NCI-H1436 (cell line): ENCODE measurements around the gene RAB5IF.
"Not testable (repeated sequence)": the region's sequence is repeated elsewhere in the genome, so short reads cannot be mapped to it uniquely, and the experiment has no call there.

Experiments used
- DNase-seq: peaks from one replicate; lab custom pipeline; 2025; lab: John Stamatoyannopoulos, UW

The RAB5IF gene

DNA sequence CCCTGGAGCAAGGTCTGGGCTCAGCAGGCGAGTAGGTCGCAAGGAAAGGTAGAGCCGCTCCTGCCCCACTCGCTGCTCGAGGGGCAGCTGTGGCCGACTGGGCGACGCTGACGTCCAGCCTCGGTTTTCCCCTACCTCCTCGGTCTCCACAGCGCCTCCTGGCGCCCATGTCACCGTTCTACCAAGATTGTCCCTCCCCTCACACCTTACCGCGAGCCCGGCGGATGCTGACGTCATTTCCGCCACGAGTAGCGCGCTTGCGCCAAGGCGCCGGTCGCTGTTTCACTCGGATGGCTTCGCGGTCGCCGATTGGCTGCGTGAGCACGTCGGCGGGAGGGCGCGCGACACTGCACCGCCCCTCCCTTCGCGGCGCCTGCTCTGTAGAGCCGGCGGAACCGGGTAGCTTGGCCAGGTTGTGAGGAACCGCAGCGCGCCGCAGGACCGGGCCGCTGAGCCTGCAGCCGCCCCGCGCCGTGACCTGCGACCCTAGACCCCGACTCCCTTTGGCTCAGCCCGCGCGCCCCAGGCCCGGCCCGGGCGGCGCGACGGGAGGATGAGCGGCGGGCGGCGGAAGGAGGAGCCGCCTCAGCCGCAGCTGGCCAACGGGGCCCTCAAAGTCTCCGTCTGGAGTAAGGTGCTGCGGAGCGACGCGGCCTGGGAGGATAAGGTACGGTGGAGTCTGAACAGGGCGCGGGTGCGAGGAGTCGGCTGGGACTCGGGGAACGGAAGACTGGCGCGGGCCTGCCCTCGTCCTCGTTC is at the start of gene RAB5IF:
Gene RAB5IF, plus strand, starts transcription at position 381 of the 759 bp plus-strand sequence. Its CDS starts 173 bp downstream, at position 554.
- peak; percentile 98 for DNase-seq

DNA sequence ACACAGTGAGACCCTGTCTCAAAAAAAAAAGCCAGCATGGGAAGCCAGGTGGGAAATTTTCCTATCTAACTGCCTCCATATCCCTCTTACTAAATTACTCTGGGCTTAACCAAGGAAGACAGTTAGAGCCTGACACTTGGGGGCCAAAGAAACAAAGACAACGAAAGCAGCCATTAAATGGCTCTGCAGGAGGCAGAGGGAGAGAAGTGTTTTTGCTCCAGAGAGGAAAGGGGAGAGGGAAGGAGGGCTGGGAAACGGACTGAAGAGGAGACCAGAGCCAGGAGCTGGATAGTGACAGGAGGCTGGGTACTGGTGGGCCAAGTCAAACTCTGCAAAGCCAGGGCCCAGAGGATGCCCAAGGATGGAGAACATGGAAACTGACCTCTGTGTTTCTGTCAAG is 42.9 kb upstream of the RAB5IF start:
- no peak for DNase-seq

DNA sequence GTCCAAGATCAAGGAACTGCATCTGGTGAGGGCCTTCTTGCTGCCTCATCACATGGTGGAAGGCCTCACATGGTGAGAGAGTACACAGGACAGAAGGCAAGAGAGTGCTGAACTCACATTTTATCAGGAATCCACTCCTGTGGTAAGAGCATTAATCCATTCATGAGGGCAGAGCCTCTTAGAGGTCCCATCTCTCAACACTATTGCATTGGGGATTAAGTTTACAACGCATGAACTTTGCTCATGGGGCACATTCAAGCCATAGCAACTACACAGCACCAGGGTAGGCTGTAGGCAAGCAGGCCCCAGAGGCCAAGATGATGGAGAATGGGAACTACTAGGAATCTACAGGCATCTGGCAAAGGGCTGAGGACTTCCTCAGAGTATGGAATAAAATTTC is 42.2 kb upstream of the RAB5IF start:
- no peak for DNase-seq

GRCh38 chr20:36564078-36564725 is 41.4 kb upstream of the RAB5IF start:
- not testable (repeated sequence) for DNase-seq

DNA sequence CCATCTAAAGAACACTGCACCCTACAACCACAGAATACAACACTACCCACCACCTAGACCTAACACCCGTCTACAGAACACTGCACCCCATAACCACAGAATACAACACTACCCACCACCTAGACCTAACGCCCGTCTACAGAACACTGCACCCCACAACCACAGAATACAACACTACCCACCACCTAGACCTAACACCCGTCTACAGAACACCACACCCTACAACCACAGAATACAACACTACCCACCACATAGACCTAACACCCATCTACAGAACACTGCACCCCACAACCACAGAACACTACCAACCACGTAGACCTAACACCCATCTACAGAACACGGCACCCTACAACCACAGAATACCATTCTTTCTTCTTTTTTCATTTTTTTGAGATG is 40.9 kb upstream of the RAB5IF start:
- not testable (repeated sequence) for DNase-seq

DNA sequence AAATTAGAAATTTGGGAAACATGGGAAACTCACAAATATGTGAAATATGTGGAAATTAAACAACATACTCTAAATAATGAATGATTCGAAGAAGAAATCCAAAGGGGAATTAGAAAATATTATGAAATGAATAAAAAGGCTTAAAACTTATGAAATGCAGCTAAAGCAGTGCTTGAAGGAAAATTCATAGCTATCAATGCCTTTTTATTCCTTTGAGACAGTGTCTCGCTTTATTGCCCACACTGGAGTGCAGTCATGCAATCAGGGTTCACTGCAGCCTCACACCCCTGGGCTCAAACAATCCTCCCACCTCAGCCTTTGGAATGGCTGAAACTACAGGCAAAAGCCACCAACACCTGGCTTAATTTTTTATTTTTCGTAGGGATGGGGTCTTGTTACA is 40.1 kb upstream of the RAB5IF start:
- no peak for DNase-seq

DNA sequence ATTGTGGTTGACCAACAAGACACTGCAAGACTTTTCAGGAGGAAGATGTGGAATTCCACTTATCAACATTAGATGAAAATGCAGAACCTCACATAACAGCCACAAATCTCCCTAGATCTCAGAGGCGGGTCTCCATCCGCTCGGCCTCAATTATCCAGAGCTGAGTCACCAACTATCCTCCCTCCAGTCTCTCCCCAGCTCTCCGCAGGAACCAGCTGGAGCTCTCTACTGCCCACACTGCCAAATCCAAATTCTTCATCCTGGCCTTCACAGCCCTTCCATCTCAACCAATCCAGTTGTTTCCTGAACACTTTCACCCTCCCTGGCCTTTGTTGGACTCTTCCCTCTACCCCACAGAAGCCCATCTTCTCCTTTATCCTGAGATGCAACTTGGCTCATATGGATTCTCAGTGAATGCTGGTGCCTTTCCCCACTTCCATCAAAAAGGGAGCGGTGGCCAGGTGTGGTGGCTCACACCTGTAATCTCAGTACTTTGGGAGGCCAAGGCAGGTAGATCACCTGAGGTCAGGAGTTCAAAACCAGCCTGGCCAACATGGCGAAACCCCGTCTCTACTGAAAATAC is 35.6 kb upstream of the RAB5IF start:
- no peak for DNase-seq

DNA sequence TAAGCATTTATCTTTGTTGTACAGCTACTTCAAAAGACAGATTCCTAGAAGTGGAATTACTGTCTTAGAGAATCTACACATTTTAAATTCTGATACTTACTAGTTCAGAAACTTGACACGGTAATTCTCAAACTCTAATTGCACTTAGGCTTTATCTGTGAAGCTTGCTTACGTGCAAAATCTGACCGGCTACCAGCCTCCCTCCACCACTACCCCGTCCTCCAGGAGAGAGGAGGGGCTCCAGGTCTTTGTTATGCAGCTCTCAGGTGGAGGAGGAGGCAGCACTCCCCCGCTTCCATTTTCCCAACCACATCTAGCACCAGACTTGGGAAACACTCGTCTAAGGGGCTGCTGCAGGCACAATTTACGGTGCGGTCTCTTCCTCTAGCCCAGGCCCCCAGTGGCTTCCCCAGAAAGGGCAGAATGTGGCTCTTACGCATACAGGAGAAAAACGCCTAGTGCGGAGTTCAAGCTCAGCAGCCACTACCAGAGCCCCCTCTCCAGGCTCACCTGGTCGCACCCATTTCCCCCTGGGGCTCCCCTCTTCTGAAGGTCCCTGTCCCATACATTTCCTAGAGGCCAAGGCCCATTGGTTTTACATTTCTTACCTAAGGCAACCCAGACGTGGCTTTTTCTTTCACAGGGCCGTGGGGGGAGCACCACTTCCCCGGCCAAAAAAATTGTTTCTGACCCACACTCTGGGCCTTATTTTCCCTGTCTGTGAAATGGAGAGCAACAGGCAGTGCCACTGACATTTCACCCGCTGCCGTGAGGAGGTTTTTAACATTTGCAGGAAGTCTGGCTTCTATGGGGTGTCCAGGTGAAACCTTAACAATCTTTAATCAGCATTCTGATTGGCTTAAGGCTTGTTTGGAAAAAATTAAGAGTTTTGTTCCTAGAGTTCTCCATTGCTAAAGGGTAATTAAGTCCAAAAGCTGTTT is 33.7 kb upstream of the RAB5IF start:
- DNase-seq, result no peak

DNA sequence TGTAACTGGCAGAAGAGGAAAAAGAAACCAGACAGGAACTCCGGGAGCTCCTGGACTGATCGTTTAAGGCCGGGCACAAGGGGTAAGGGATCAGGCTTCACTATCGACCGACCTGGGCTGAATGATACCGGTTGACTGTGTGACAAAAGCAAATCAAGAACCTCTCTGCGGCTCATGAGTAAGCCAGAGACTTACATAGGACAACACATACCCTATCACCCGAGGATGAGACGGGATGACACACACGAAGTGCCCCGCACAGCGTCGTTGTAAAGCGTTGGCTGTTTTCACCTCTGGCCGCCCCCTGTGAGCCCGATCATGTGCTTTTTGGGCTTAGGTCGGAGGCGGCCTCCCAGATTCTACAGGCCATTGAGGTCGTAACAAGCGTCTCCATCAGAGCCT is 32.9 kb upstream of the RAB5IF start:
- DNase-seq, result no peak

DNA sequence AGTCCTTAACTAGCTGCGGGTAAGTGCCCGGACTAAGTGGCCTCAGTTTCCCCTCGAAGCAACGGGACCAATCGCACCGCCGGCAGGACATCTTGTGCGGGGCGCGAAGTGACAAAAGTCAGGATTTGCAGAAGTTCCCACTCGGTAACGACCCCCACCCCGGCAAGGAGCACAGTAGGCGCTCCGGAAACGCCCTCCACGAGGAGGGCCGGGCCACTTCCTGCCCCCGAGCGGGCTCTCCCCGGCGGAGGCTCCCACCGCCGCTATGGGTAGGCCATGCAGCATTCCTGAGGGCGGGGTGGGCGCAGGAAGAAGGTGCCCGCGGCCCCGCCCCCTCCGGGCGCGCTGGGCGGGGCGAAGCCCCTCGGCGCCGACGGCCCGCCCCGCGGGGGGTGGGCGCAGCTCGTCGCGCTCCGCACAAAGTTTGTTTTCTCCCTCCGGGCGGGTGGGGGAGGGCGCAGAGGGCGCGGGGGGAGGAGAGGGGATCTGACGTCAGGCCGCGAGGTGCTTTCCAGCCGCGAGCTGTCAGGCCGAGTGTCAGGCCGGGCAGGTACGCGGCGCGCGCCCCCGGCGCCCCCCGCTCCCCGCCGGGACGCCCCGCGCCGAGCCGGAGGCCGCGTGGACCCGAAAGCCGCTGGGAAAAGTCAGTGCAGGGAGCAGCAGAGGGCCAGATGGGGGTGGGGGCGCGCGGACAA is 32.3 kb upstream of the RAB5IF start, which contains the start of gene TGIF2:
Gene TGIF2, plus strand, starts transcription at position 495 of the 695 bp plus-strand sequence. CDS start 5,178 bp downstream, outside the sequence.
- DNase-seq, result peak; percentile 63

GRCh38 chr20:36573798-36574365 is 31.7 kb upstream of the RAB5IF start:
- DNase-seq, result no peak

DNA sequence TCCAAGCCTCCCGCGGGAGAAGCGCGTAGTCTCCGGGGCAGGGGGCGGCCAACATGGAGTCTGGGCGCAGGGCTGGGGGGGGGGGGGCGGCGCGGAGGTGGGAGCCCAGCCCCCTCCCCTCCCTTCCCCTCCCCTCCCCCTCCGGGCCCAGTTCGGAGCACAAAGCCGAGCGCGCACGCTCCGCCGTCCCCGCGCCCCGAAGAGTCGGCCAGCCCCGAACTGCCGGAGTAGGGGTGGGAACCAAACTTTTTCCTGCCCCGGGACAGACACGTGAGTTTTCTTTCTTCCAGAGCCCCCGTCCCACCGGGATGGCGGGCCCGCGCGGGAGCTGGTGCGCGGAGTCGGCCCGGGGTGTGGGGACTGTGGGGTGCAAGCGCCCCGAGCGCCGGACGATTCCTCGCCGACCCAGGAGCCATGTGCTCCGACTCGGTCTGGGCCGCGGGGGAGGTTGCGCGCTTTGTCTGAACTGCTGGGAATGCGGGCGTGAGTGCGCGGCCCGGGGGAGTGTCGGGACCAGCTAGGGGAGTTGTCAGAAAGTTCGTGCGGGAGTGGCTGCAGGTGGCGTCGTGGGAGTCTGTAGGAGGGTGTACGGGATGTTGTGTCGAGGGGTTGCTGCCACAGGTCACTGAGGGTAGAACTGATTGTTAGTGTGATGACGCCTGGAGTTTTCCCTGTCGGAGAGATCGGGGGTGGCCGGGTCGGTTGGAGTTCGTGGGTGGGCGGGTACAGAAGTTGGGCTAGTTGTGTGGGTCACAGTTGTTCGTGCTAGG is 31.0 kb upstream of the RAB5IF start:
- no peak for DNase-seq

GRCh38 chr20:36576081-36576445 is 29.5 kb upstream of the RAB5IF start:
- DNase-seq, result no peak

GRCh38 chr20:36578356-36579041 is 27.1 kb upstream of the RAB5IF start:
- no peak for DNase-seq

DNA sequence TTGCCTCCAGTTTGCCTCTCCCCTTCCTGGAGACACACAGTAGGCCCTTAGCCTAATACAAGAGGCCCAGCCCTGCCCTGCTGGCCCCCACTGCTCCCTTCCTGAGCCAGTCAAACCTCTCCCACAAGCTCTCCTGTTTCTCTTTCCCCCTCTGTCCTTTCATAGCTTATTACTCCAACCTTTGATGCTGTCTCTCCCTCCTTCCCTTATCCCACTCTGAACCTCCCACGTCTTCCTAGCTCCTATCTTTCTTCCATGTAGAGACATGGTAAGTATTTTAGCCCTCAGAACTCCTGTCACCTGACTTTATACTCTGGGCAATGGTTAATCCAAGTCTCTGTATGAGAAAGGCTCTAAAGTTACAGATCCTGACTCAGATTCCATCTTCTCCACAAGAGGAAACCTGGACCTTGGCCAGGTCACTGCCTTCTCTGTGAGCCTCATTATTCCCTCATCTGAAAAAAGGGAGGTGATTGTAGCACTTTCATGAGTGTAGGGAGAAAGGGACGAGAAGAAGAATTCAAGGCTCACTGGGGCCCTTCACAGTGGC is 25.5 kb upstream of the RAB5IF start:
- no peak for DNase-seq

DNA sequence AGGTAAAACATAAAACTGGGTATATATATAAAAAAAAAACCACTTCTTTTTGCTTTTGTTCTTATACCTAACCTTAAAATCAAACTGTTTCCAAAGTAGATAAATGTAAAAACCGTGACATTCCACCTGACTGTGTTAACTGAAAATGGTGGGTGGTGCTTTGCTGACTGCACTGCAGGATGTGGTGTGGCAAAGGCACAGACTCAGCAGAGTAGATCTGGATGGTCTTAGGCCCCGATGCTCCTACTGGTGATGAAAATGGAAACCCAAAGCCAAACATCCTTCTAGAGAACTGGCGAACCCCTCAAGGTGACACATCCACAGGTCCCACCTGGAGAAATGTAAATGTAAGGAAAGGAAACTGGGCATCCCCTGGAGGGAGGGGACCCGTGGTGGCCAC is 23.3 kb upstream of the RAB5IF start:
- no peak for DNase-seq

DNA sequence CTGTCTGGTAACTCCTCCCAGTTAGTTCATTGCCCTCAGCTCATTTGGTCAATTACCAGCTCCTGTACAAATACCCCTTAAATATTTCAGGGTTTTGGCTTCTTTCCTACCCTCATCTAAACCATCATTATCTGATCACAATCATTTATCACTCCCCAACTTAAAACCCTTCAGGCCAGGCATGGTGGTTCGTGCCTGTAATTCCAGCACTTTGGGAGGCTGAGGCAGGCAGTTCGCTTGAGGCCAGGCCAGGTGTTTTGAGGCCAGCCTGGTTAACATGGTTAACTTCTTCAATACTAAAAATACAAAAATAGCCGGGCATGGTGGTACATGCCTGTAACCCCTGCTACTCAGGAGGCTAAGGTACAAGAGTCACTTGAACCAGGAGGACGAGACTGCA is 22.8 kb upstream of the RAB5IF start:
- no peak for DNase-seq

DNA sequence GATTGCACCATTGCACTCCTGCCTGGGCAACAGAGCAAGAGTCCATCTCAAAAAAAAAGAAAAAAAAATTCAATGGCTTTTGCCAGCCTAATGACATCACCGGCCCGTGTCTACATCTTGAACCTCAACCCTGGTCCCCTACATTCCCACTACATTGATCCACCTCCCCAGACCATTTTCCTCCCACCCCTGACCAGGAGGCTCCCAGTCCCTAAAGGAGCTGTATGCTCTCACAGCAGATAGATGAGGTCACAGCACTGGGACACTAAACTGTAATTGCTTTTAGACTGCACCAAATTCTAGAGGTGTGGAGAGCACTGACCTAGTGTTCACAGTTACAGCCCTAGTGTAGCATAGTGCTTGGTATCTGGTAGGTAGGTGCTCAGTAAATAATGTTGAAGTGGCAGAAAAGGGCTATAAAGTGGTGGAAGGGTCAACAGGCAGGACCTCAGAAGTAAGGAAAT is 21.5 kb upstream of the RAB5IF start:
- no peak for DNase-seq

DNA sequence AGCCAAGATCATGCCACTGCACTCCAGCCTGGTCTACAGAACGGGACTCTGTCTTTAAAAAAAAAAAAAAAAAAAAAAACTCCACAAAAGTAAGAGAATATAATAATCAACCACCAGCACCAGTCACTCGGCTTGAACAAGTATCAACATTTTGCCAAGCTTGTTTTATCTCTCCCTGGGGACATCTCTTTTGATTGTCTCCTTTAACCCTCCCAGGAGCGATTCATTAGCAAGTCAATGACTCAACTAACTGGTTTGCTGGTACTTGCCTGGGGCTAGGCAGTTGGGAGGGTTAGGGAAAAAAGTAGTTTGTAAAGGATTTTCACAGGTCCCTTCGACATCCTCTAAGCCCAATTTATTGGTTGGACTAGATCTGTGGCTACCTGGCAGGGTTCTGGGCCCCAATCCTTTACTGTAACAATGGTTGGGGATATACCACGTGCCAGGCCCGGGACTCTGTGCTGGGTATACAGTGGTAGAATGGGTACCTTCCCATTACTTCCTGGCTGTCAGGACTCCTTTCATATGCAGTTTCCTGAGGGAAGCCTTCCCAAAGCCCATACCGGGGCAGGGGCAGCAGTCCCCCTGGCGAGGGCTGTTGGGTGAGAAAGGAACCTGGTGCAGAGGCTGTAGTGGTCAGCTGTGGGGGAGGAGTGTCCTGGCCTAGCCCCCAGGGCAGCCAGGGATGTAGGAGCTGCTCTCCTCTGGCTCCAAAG is 20.0 kb upstream of the RAB5IF start:
- peak; percentile 83 for DNase-seq
